ENCODE measurements around the gene MLLT6. TPM values are rescaled to one million over a fixed set of nuclear protein-coding genes. Genes with fewer than 3 reads are reported as not detected.

Gene MLLT6
- polyA plus RNA-seq, 4 donors = 19.5 to 99.5 (median 39.1) TPM

DNA sequence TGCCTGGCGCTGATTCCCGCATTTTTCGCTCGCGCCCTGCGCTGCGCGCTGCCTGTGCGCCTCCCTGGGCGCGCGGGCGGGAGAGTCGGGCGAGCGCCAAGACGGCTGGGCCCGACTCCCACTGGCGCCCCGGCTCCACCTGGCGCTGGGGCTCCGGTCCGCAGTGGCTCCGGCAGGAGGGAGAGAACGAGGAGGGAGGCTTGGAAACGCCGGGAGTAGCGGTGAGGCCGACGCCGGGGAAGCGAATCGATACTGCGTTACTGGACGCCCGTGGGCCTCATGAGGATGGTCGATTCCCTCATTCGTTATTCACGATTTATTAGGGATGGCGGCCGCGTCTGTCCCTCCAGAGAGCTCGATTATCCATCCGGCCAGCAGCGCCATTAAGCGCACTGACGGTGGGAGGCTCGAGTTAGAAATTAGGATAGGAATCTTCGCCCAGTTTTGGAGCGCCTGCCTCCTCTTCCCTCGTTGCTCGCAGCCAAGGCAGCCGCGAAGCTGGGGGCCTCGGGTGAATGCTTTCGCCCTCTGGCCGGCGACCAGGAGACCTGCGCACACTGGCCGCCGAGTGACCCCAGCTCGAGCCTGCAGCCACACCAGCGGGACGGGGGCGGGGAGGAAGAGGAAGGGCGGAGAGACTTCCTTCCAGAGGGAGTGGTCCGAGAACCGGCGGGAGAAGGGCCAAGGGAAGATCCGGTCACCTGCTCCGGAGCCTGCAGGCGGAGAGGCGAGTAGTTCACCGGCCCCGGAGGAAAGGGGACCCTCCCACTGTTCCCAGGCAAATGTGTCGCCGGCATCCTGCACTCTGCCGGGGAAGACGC, 44.4 kb downstream of the MLLT6 start:
- H3K4me1 ChIP-seq (ENCODE audit: control insufficient read depth in 3 of 3, insufficient read depth in 2 of 3, low read depth in 1 of 3, low read length in 2 of 3) = peaks cover 7 to 49% (median 10%) of the 10 kb centered on the region in 3 donors
- WGBS, 3 donors = 1% methylated on average over 60 to 79 of the region's 79 CpGs

DNA sequence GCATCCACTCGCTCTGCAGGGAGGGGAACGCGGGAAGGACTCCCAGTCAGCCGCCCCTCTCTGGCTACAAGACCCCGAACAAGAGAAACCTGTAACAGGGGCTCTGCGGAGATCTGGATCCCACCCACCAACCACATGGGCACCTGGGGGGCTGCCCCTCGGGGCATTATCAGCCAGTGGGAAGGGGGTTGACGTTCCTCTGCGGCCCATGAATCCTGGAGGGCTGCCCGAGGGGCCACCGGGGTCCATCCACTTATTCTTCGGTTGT, 44.9 kb downstream of the MLLT6 start:
- Histone ChIP-seq H3K9me3 (ENCODE audit: control insufficient read depth in 2 of 2, insufficient read depth in 1 of 2, low read depth in 1 of 2, low read length in 1 of 2) (no peaks in the 10 kb centered on the region), H3K36me3 (ENCODE audit: control insufficient read depth in 3 of 3, insufficient read depth in 2 of 3, low read depth in 1 of 3, low read length in 3 of 3) (peaks cover 0 to 17% (median 0%) of the 10 kb centered on the region in 3 donors), H3K4me3 (ENCODE audit: low read depth in 1 of 3, low read length in 3 of 3) (peak overlapping the region; percentile 29 to 95 (median 55)), H3K27me3 (ENCODE audit: control insufficient read depth in 3 of 3, insufficient read depth in 3 of 3, low read length in 3 of 3) (peaks cover 0 to 10% (median 3%) of the 10 kb centered on the region in 3 donors), H3K27ac (ENCODE audit: low read depth in 1 of 3, low read length in 2 of 3) (peak overlapping the region in 2 of 3 donors; percentile 72 to 88), H3K4me1 (ENCODE audit: control insufficient read depth in 3 of 3, insufficient read depth in 2 of 3, low read depth in 1 of 3, low read length in 2 of 3) (peaks cover 7 to 49% (median 10%) of the 10 kb centered on the region in 3 donors)
- no peak for DNase-seq
- 4 to 9% (median 8%) methylated on average over 12 of the region's 12 CpGs for WGBS, 3 donors
- no peak for FAIRE-seq

More for the DNA sequence above, 44.4 kb downstream of the MLLT6 start:
- Histone ChIP-seq H3K4me3 (ENCODE audit: low read depth in 1 of 3, low read length in 3 of 3) (peak overlapping the region; percentile 47 to 95 (median 55)), H3K36me3 (ENCODE audit: control insufficient read depth in 3 of 3, insufficient read depth in 2 of 3, low read depth in 1 of 3, low read length in 3 of 3) (peaks cover 0 to 16% (median 0%) of the 10 kb centered on the region in 3 donors), H3K27ac (ENCODE audit: low read depth in 1 of 3, low read length in 2 of 3) (peak overlapping the region; percentile 13 to 88 (median 72)), H3K27me3 (ENCODE audit: control insufficient read depth in 3 of 3, insufficient read depth in 3 of 3, low read length in 3 of 3) (peaks cover 0 to 10% (median 3%) of the 10 kb centered on the region in 3 donors), H3K9me3 (ENCODE audit: control insufficient read depth in 2 of 2, insufficient read depth in 1 of 2, low read depth in 1 of 2, low read length in 1 of 2) (no peaks in the 10 kb centered on the region)
- FAIRE-seq (no peak), DNase-seq (peak; percentile 72 to 77)

DNA sequence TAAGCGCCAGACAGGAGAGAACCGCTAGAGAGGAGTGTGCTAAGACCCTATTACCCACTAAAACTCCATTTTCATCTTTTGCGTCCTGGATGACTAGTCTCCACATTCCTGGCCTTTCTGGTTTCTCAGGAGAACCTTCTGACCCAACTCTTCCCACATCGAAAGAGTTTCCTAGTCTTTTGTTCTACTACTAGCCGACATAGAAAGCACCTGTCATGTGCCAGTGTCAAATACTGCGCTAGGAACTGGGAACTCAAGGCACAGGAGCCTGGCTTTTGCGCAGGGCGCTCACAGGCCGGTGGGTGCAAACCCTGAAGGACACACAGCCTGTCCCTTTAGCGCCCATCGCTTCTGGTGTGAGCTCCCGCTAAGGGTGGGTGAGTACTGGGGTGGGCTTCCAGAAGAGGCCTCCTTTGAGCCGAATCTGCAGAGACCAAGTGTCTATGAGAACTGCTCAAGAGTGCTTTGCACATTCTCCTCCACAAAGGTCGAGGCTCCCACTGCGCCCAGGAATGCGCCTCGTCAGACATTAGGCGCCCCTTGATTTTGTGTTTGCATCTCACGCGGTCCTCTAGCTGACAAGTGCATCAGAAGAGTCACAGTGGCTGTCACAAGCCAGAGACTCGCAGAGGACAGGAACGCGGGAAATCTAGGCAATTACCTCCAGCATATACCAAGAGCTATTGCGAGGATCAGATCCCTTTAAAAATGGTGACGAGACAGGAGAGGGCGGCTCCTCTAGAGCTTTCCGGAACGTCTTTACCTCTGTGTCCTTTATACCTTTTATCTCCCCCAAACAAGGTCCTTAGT, 45.4 kb downstream of the MLLT6 start:
- Histone ChIP-seq H3K9me3 (ENCODE audit: control insufficient read depth in 2 of 2, insufficient read depth in 1 of 2, low read depth in 1 of 2, low read length in 1 of 2) (no peaks in the 10 kb centered on the region), H3K27ac (ENCODE audit: low read depth in 1 of 3, low read length in 2 of 3) (peak overlapping the region in 2 of 3 donors; percentile 4 to 88), H3K4me1 (ENCODE audit: control insufficient read depth in 3 of 3, insufficient read depth in 2 of 3, low read depth in 1 of 3, low read length in 2 of 3) (peaks cover 7 to 46% (median 10%) of the 10 kb centered on the region in 3 donors), H3K4me3 (ENCODE audit: low read depth in 1 of 3, low read length in 3 of 3) (peak overlapping the region in 2 of 3 donors; percentile 16 to 95), H3K36me3 (ENCODE audit: control insufficient read depth in 3 of 3, insufficient read depth in 2 of 3, low read depth in 1 of 3, low read length in 3 of 3) (peaks cover 0 to 18% (median 0%) of the 10 kb centered on the region in 3 donors), H3K27me3 (ENCODE audit: control insufficient read depth in 3 of 3, insufficient read depth in 3 of 3, low read length in 3 of 3) (peaks cover 0 to 10% (median 3%) of the 10 kb centered on the region in 3 donors)
- FAIRE-seq (no peak), DNase-seq (peak in 1 of 2 donors; percentile 50)
- WGBS, 3 donors = 19 to 22% (median 20%) methylated on average over 28 of the region's 28 CpGs

DNA sequence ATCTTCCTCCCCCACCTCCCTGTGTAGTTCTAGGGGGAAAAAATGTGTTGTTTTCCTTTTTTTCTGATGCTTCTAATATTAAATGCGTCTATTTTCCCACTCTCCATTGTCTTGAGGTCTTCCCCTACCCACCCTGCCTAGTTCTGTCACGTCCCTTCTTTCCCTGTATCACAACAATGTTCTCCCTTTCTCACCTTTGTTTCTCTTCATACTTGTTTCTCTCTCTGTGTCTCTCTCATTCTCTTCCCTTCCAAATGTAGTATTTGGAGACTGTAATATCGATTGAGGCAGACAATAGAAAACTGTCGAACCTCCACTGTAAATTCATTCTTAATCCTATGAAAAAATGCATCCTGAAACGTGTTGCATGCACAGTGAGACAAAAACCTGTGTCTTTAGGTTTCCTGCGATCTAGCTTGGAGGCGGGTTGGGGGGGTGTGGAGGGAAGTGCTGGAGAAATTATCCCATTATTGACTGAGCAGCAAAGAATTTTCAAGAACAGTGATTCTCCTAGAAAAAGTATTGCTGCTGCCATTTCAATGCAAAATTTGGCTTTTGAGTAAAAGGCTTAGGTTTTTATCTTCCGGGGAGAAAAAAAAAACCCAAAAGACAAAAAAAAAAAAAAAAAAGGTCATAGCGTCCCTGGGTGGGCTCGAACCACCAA, 46.2 kb downstream of the MLLT6 start:
- H3K9me3 ChIP-seq (ENCODE audit: control insufficient read depth in 2 of 2, insufficient read depth in 1 of 2, low read depth in 1 of 2, low read length in 1 of 2) = no peaks in the 10 kb centered on the region
- H3K27ac ChIP-seq (ENCODE audit: low read depth in 1 of 3, low read length in 2 of 3) = peak overlapping the region in 1 of 3 donors; percentile 4
- no peak for FAIRE-seq
- peaks cover 0 to 19% (median 7%) of the 10 kb centered on the region in 3 donors for H3K36me3 ChIP-seq (ENCODE audit: control insufficient read depth in 3 of 3, insufficient read depth in 2 of 3, low read depth in 1 of 3, low read length in 3 of 3)
- peaks cover 0 to 10% (median 3%) of the 10 kb centered on the region in 3 donors for H3K27me3 ChIP-seq (ENCODE audit: control insufficient read depth in 3 of 3, insufficient read depth in 3 of 3, low read length in 3 of 3)
- 1 to 4% (median 4%) methylated on average over 10 of the region's 10 CpGs for WGBS, 3 donors
- peak overlapping the region in 2 of 3 donors; percentile 16 to 18 for H3K4me3 ChIP-seq (ENCODE audit: low read depth in 1 of 3, low read length in 3 of 3)
- peaks cover 7 to 38% (median 10%) of the 10 kb centered on the region in 3 donors for H3K4me1 ChIP-seq (ENCODE audit: control insufficient read depth in 3 of 3, insufficient read depth in 2 of 3, low read depth in 1 of 3, low read length in 2 of 3)
- DNase-seq = no peak

DNA sequence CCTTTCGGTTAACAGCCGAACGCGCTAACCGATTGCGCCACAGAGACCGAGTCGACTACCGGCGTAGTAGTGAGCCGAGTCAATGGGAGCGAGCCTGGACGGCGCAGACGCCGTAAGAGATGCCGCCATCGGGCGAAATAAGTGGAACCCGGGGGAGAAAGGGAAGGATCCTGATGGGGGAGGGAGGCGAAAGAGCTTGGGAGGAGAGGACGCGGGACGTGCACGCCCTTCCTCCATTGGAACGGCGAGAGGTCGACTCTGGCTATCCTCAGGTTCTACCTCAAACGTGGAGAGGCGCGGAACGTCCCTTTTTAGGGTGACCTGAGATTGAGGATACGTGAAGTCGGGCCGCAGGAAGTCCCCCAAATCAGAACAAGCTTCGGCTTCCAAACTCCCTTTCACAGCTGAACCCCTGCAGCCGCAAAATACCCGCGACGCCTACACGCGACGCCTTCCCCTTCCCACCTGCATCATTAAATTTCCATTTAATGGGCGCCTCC, 46.8 kb downstream of the MLLT6 start:
- DNase-seq = peak; percentile 79 to 93
- H3K9me3 ChIP-seq (ENCODE audit: control insufficient read depth in 2 of 2, insufficient read depth in 1 of 2, low read depth in 1 of 2, low read length in 1 of 2) = no peaks in the 10 kb centered on the region
- H3K27ac ChIP-seq (ENCODE audit: low read depth in 1 of 3, low read length in 2 of 3) = peak overlapping the region; percentile 45 to 91 (median 79)
- no peak for FAIRE-seq
- WGBS, 3 donors = 0 to 1% (median 1%) methylated on average over 40 to 44 of the region's 44 CpGs
- H3K27me3 ChIP-seq (ENCODE audit: control insufficient read depth in 3 of 3, insufficient read depth in 3 of 3, low read length in 3 of 3) = peaks cover 0 to 10% (median 3%) of the 10 kb centered on the region in 3 donors
- H3K4me1 ChIP-seq (ENCODE audit: control insufficient read depth in 3 of 3, insufficient read depth in 2 of 3, low read depth in 1 of 3, low read length in 2 of 3) = peaks cover 7 to 33% (median 10%) of the 10 kb centered on the region in 3 donors
- H3K36me3 ChIP-seq (ENCODE audit: control insufficient read depth in 3 of 3, insufficient read depth in 2 of 3, low read depth in 1 of 3, low read length in 3 of 3) = peaks cover 0 to 24% (median 10%) of the 10 kb centered on the region in 3 donors
- H3K4me3 ChIP-seq (ENCODE audit: low read depth in 1 of 3, low read length in 3 of 3) = peak overlapping the region; percentile 55 to 72 (median 58)

DNA sequence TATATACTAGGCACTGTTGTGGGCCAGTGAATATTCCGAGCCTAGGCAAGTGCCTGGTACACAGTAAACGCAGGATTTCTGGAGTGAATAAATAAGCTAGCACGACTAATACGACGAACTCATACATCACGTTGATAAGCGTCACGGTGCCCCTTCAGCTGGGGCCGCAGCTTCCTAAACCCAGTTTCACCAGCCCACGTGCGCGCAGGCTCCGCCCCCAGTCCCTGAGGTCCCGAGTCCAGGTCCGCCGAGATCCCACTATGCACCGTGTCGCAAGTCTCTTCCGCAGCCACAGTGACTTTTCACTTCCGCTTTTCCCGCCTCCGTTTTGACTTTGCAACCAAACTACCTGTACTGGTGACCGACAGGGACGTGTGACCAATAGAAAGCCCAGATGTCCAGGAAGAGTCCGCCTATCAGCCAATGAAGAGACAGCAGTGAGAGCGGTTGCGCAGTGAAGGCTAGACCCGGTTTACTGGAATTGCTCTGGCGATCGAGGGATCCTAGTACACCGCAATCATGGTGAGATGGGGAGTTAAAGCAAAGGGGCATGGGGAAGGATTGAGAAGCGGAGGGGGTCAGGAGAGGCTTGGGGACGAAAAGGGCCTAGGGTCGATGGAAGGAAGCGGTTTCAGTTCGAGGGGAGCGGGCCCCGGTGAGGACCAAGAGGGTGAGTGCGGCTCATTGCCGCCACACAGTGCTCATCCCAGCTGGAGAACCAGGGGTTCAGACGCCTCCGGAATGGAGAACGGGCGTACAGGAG, 47.4 kb downstream of the MLLT6 start, which contains the start of gene PSMB3:
PSMB3 (plus strand) TSS at position 434 of the 763 bp plus-strand sequence; CDS start at position 520, 86 bp downstream.
- no peak for FAIRE-seq
- Histone ChIP-seq H3K36me3 (ENCODE audit: control insufficient read depth in 3 of 3, insufficient read depth in 2 of 3, low read depth in 1 of 3, low read length in 3 of 3) (peaks cover 0 to 30% (median 10%) of the 10 kb centered on the region in 3 donors), H3K9me3 (ENCODE audit: control insufficient read depth in 2 of 2, insufficient read depth in 1 of 2, low read depth in 1 of 2, low read length in 1 of 2) (no peaks in the 10 kb centered on the region), H3K4me1 (ENCODE audit: control insufficient read depth in 3 of 3, insufficient read depth in 2 of 3, low read depth in 1 of 3, low read length in 2 of 3) (peaks cover 7 to 30% (median 8%) of the 10 kb centered on the region in 3 donors), H3K27me3 (ENCODE audit: control insufficient read depth in 3 of 3, insufficient read depth in 3 of 3, low read length in 3 of 3) (peaks cover 0 to 10% (median 3%) of the 10 kb centered on the region in 3 donors), H3K27ac (ENCODE audit: low read depth in 1 of 3, low read length in 2 of 3) (peak within 1 kb of the TSS; percentile 63 to 91 (median 80)), H3K4me3 (ENCODE audit: low read depth in 1 of 3, low read length in 3 of 3) (peak within 1 kb of the TSS; percentile 72 to 79 (median 73))
- peak; percentile 99 to 100 for DNase-seq
- WGBS, 3 donors = 0 to 1% (median 0%) methylated on average over 44 of the region's 44 CpGs

DNA sequence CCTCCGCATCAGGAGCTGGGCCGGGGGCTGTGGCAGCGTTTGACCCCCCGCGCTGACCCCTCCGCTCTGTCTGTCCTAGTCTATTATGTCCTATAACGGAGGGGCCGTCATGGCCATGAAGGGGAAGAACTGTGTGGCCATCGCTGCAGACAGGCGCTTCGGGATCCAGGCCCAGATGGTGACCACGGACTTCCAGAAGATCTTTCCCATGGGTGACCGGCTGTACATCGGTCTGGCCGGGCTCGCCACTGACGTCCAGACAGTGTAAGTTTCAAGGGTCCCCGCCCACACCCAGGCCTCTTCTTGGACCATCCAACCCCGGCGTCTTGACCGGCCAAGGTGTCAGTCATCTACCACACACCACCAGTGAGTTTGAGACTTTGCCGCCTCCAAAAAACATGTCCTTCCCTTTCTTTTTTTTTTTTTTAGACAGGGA, 48.0 kb downstream of the MLLT6 start:
- Histone ChIP-seq H3K27me3 (ENCODE audit: control insufficient read depth in 3 of 3, insufficient read depth in 3 of 3, low read length in 3 of 3) (peaks cover 0 to 10% (median 3%) of the 10 kb centered on the region in 3 donors), H3K36me3 (ENCODE audit: control insufficient read depth in 3 of 3, insufficient read depth in 2 of 3, low read depth in 1 of 3, low read length in 3 of 3) (peaks cover 5 to 36% (median 10%) of the 10 kb centered on the region in 3 donors), H3K4me1 (ENCODE audit: control insufficient read depth in 3 of 3, insufficient read depth in 2 of 3, low read depth in 1 of 3, low read length in 2 of 3) (peaks cover 7 to 30% (median 8%) of the 10 kb centered on the region in 3 donors), H3K9me3 (ENCODE audit: control insufficient read depth in 2 of 2, insufficient read depth in 1 of 2, low read depth in 1 of 2, low read length in 1 of 2) (no peaks in the 10 kb centered on the region), H3K4me3 (ENCODE audit: low read depth in 1 of 3, low read length in 3 of 3) (peak overlapping the region; percentile 72 to 79 (median 73)), H3K27ac (ENCODE audit: low read depth in 1 of 3, low read length in 2 of 3) (peak overlapping the region; percentile 63 to 85 (median 80))
- no peak for FAIRE-seq
- 2 to 6% (median 6%) methylated on average over 22 of the region's 22 CpGs for WGBS, 3 donors
- DNase-seq = no peak

All from small intestine (tissue), 7 donors.